OCI-LY7 (cell line): ENCODE results near the gene F7. TPM values are rescaled to one million over a fixed set of nuclear protein-coding genes. Genes with fewer than 3 reads are reported as not detected.

Experiments used
- BruUV-seq: library from RNA; stranded (reverse); fragments of 400-500 nt; replicated peaks from 2 replicates; lab custom pipeline; 2021; lab: Mats Ljungman, UMichigan
- CTCF ChIA-PET: fragments of 300-600 bp; sonication (Branson Sonifier 250); formaldehyde crosslinking; loops from one replicate; lab custom pipeline; 2022; ENCODE audit warnings: antibody characterized with exemption; ENCODE audit not compliant: unreplicated experiment; lab: Charles Lee
- POLR2A ChIA-PET: fragments of 300-600 bp; sonication (Branson Sonifier 250); formaldehyde crosslinking; loops from one replicate; lab custom pipeline; 2022; ENCODE audit warnings: antibody characterized with exemption; lab: Charles Lee
- DNase-seq: peaks from one replicate; pipeline ENCODE4 v3.0.0-alpha.2; 2015; ENCODE audit warnings: low spot score
- H2AFZ ChIP-seq: fragments of 200-600 bp; sonication (generic), shearing (Covaris generic); 2 replicates; pipeline ENCODE4 v1.6.1; 2014; ENCODE audit warnings: mild to moderate bottlenecking, antibody characterized with exemption, low read length, moderate library complexity
- H3K27ac ChIP-seq: fragments of 200-600 bp; sonication (generic); 2 replicates; pipeline ENCODE4 v1.5.1; 2014; ENCODE audit warnings: mixed run types, low read depth, mild to moderate bottlenecking, moderate library complexity, low read length, inconsistent platforms; ENCODE audit not compliant: poor library complexity, severe bottlenecking
- H3K36me3 ChIP-seq: fragments of 200-600 bp; sonication (generic); 2 replicates; pipeline ENCODE4 v1.6.1; 2014; ENCODE audit warnings: mild to moderate bottlenecking, antibody characterized with exemption, low read length, moderate library complexity, mixed read lengths; ENCODE audit not compliant: insufficient read depth
- H3K4me1 ChIP-seq: fragments of 200-600 bp; sonication (generic); 2 replicates; pipeline ENCODE4 v1.5.1; 2014; ENCODE audit warnings: mild to moderate bottlenecking, low read length; ENCODE audit not compliant: insufficient read depth, poor library complexity, severe bottlenecking
- H3K4me2 ChIP-seq: fragments of 200-600 bp; sonication (generic); 2 replicates; pipeline ENCODE4 v1.6.1; 2014; ENCODE audit warnings: mild to moderate bottlenecking, low read length
- H3K4me3 ChIP-seq: fragments of 200-600 bp; sonication (generic); 2 replicates; pipeline ENCODE4 v1.5.1; 2014; ENCODE audit warnings: mild to moderate bottlenecking, low read depth, low read length; ENCODE audit not compliant: poor library complexity, severe bottlenecking
- H3K79me2 ChIP-seq: fragments of 200-600 bp; sonication (generic); 2 replicates; pipeline ENCODE4 v1.6.1; 2016; ENCODE audit warnings: low read depth, mild to moderate bottlenecking, low read length, moderate library complexity, mixed read lengths; ENCODE audit not compliant: insufficient read depth
- H3K9me2 ChIP-seq: fragments of 200-600 bp; sonication (generic); 2 replicates; pipeline ENCODE4 v1.6.1; 2016; ENCODE audit warnings: mild to moderate bottlenecking, low read length, mixed read lengths; ENCODE audit not compliant: insufficient read depth
- H3K9me3 ChIP-seq: fragments of 200-600 bp; sonication (generic); 2 replicates; pipeline ENCODE4 v1.6.1; 2014; ENCODE audit warnings: mild to moderate bottlenecking, mixed run types, low read length, mixed read lengths
- H4K20me1 ChIP-seq: fragments of 200-600 bp; sonication (generic); 2 replicates; pipeline ENCODE4 v1.6.1; 2014; ENCODE audit warnings: mild to moderate bottlenecking, antibody characterized with exemption, low read length, moderate library complexity, mixed read lengths; ENCODE audit not compliant: insufficient read depth
- EZH2phosphoT487 ChIP-seq: fragments of 200-600 bp; sonication (generic); IDR thresholded peaks from 2 replicates; pipeline ENCODE4 v1.6.1; 2018; ENCODE audit warnings: low read depth, borderline replicate concordance, mild to moderate bottlenecking, mixed run types, antibody characterized with exemption, low read length, moderate library complexity, mixed read lengths
- intact Hi-C: fragments of 100-400 bp; cut with micrococcal nuclease; formaldehyde crosslinking; loops from one replicate; pipeline ENCODE4 v1.10.0; 2022; ENCODE audit not compliant: unreplicated experiment
- total RNA-seq, 2 experiments: library from RNA; depleted of rRNA in 1 of 2; stranded (reverse); fragments of >200 nt in 1 of 2; shearing (Covaris generic) in 1 of 2; gene quantifications; 2 replicates each; pipeline ENCODE4 v1.2.3, GENCODE V29; 2014 to 2022
- TF ChIP-seq, protein P1 (sequence below): fragments of 200-600 bp; sonication (generic); conservative IDR thresholded peaks from 2 replicates; pipeline ENCODE4 v1.5.1; 2014; ENCODE audit warnings: mild to moderate bottlenecking, antibody characterized with exemption, low read length, moderate library complexity, mixed read lengths

The F7 gene
- total RNA-seq, 2 experiments from 2014 or later, result not detected

DNA sequence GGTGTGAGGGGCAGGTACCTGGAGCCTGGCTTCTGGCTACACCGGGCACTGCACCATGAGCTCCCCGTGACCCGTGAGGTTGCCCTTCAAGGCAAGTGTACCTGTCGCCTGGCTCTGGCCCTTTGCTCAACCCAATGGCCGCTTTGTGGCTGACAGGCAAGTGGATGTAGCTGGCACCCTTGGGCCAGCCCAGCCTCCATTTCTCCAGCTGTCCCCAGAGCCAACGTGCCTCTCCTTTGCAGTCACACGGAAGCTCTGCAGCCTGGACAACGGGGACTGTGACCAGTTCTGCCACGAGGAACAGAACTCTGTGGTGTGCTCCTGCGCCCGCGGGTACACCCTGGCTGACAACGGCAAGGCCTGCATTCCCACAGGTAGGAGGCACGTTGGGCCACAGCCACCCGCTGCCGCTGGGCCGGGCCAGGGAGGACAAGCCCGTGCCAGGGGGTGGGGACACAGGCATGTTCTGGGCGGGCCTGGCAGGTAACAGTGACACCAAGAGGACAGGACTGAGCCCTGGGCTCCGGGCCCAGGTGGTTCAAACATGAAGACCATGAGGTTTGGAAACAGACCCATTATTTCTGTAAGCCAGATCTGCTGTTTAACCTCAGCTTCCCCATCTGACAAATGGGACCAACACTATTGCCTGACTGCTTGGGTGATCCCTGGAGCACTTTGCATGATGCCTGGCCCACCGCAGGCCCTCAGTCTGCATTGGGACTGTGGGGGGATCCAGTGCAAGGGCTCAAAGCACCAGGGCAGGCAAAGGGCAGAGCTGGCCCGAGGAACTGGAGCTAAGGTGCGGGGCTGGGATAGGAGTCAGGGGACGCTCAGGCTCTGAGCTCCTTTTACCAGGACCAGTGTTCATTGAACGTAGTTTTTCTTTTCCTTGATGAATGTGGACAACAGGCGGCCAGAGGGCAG, 35.3 kb downstream of the F7 start:
- intact Hi-C loops, result no loop called here
- no peak overlapping the region for H3K4me2 ChIP-seq
- no peaks in the 10 kb centered on the region for H3K4me1 ChIP-seq
- H3K27ac ChIP-seq, result no peak overlapping the region
- TF ChIP-seq EZH2phosphoT487, result no peak
- TF ChIP-seq, protein P1, sequence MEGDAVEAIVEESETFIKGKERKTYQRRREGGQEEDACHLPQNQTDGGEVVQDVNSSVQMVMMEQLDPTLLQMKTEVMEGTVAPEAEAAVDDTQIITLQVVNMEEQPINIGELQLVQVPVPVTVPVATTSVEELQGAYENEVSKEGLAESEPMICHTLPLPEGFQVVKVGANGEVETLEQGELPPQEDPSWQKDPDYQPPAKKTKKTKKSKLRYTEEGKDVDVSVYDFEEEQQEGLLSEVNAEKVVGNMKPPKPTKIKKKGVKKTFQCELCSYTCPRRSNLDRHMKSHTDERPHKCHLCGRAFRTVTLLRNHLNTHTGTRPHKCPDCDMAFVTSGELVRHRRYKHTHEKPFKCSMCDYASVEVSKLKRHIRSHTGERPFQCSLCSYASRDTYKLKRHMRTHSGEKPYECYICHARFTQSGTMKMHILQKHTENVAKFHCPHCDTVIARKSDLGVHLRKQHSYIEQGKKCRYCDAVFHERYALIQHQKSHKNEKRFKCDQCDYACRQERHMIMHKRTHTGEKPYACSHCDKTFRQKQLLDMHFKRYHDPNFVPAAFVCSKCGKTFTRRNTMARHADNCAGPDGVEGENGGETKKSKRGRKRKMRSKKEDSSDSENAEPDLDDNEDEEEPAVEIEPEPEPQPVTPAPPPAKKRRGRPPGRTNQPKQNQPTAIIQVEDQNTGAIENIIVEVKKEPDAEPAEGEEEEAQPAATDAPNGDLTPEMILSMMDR, result no peak
- H3K9me3 ChIP-seq, result no peaks in the 10 kb centered on the region
- H3K9me2 ChIP-seq, result no peaks in the 10 kb centered on the region
- no peaks in the 10 kb centered on the region for H4K20me1 ChIP-seq
- BruUV-seq, result no TSS peak
- H3K79me2 ChIP-seq, result no peaks in the 10 kb centered on the region
- ChIA-PET POLR2A (no interaction called here), CTCF (interaction anchor here (0.6 kb wide), 1 partner anchor 209 kb away, joined by 3 read pairs; no protein-coding TSS in a partner anchor)
- no peak overlapping the region for H2AFZ ChIP-seq
- H3K4me3 ChIP-seq, result no peak overlapping the region
- H3K36me3 ChIP-seq, result no peaks in the 10 kb centered on the region
- DNase-seq, result no peak

DNA sequence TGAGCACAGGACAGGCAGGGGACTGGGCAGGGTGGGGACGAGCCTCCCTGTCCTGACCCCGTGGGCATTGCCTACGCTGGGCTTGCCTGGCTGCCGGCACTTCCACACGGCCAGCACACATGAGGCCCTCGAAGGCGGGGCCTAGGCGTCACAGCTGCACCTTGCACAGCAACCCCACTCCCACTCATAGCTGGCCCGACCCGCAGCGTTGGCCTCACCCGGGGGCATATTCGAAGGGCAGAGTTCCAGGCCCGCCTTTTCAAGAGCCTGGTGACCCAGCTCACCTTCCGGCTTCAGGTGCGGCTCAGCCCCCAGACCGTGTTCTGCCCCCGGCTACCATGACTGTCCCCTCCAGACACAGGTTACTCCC, 36.0 kb downstream of the F7 start:
- no peak overlapping the region for H3K27ac ChIP-seq
- no peaks in the 10 kb centered on the region for H3K4me1 ChIP-seq
- no peaks in the 10 kb centered on the region for H4K20me1 ChIP-seq
- intact Hi-C loops, result no loop called here
- H3K79me2 ChIP-seq, result no peaks in the 10 kb centered on the region
- H3K36me3 ChIP-seq, result no peaks in the 10 kb centered on the region
- no peak overlapping the region for H3K4me3 ChIP-seq
- ChIA-PET CTCF (no interaction called here), POLR2A (no interaction called here)
- no peak for DNase-seq
- H3K9me3 ChIP-seq, result no peaks in the 10 kb centered on the region
- TF ChIP-seq EZH2phosphoT487, result no peak
- TF ChIP-seq, protein P1, result no peak
- no peak overlapping the region for H2AFZ ChIP-seq
- no peaks in the 10 kb centered on the region for H3K9me2 ChIP-seq
- no peak overlapping the region for H3K4me2 ChIP-seq
- BruUV-seq, result no TSS peak

DNA sequence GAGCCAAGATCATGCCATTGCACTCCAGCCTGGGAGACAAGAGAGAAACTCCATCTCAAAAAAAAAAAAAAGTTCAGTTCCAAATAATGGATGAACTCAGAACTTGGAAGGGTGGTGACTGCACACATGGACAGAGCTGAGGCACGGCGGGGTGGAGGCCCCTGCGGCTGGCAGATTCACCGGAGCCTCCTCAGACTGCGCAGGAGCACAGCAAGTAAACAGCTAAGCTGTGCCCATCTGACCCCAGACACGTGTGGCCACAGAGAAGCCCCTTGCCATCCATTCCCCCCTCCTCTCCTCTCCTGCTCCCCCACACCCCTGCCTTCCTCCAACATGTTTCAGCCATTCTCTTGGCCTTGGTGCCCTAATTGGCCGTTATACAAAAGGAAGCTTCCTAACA, 37.3 kb downstream of the F7 start:
- H3K36me3 ChIP-seq, result no peaks in the 10 kb centered on the region
- no peak for TF ChIP-seq EZH2phosphoT487
- TF ChIP-seq, protein P1, result no peak
- no peaks in the 10 kb centered on the region for H3K9me3 ChIP-seq
- no peaks in the 10 kb centered on the region for H3K79me2 ChIP-seq
- no peak for DNase-seq
- H2AFZ ChIP-seq, result no peak overlapping the region
- BruUV-seq, result no TSS peak
- no peak overlapping the region for H3K4me3 ChIP-seq
- no peak overlapping the region for H3K4me2 ChIP-seq
- no peaks in the 10 kb centered on the region for H4K20me1 ChIP-seq
- no peaks in the 10 kb centered on the region for H3K4me1 ChIP-seq
- POLR2A ChIA-PET, result no interaction called here
- intact Hi-C loops, result no loop called here
- CTCF ChIA-PET, result no interaction called here
- no peaks in the 10 kb centered on the region for H3K9me2 ChIP-seq
- H3K27ac ChIP-seq, result no peak overlapping the region
